H9 (cell line): Measurements from ENCODE around the gene ARHGAP26. TPM values are rescaled to one million over a fixed set of nuclear protein-coding genes. Genes with fewer than 3 reads are reported as not detected.

Source experiments
- DNase-seq: peaks from one replicate; pipeline ENCODE4 v3.0.0-alpha.2; 2017
- H2AFZ ChIP-seq: one replicate; pipeline ENCODE4 v1.6.1; 2013; ENCODE audit warnings: mild to moderate bottlenecking, low read length, control low read depth, moderate library complexity
- H2AK5ac ChIP-seq: 2 replicates; pipeline ENCODE4 v1.6.1; 2013; ENCODE audit warnings: low read length, control low read depth, mixed read lengths; ENCODE audit not compliant: insufficient read length
- H2BK120ac ChIP-seq: one replicate; pipeline ENCODE4 v1.6.1; 2013; ENCODE audit warnings: low read depth, mild to moderate bottlenecking, low read length, control low read depth, inconsistent platforms; ENCODE audit not compliant: poor library complexity, severe bottlenecking
- H2BK12ac ChIP-seq: 2 replicates; pipeline ENCODE4 v1.6.1; 2013; ENCODE audit warnings: low read length, control low read depth, mixed read lengths, low read depth; ENCODE audit not compliant: insufficient read length
- H2BK15ac ChIP-seq: 2 replicates; pipeline ENCODE4 v1.6.1; 2013; ENCODE audit warnings: low read depth, low read length, control low read depth
- H2BK20ac ChIP-seq: one replicate; pipeline ENCODE4 v1.6.1; 2013; ENCODE audit warnings: low read depth, mild to moderate bottlenecking, low read length, control low read depth, inconsistent platforms; ENCODE audit not compliant: poor library complexity, severe bottlenecking
- H2BK5ac ChIP-seq: 2 replicates; pipeline ENCODE4 v1.6.1; 2013; ENCODE audit warnings: low read length, control low read depth, mixed read lengths; ENCODE audit not compliant: insufficient read length
- H3K14ac ChIP-seq: 2 replicates; pipeline ENCODE4 v1.6.1; 2013; ENCODE audit warnings: low read length, control low read depth; ENCODE audit not compliant: insufficient read depth
- H3K18ac ChIP-seq: 2 replicates; pipeline ENCODE4 v1.6.1; 2013; ENCODE audit warnings: low read depth, mild to moderate bottlenecking, mixed read lengths, low read length, control low read depth; ENCODE audit not compliant: insufficient read length
- H3K23ac ChIP-seq: 2 replicates; pipeline ENCODE4 v1.6.1; 2013; ENCODE audit warnings: low read length, control low read depth, mixed read lengths, low read depth; ENCODE audit not compliant: insufficient read length
- H3K23me2 ChIP-seq: 2 replicates; pipeline ENCODE4 v1.6.1; 2013; ENCODE audit warnings: low read depth, mild to moderate bottlenecking, mixed read lengths, low read length, control low read depth; ENCODE audit not compliant: insufficient read length, poor library complexity, severe bottlenecking
- H3K27ac ChIP-seq: 2 replicates; pipeline ENCODE4 v1.5.1; 2013; ENCODE audit warnings: low read length, control low read depth, mixed read lengths, low read depth; ENCODE audit not compliant: insufficient read length
- H3K27me3 ChIP-seq: 2 replicates; pipeline ENCODE4 v1.6.1; 2013; ENCODE audit warnings: low read length, control low read depth, inconsistent platforms; ENCODE audit not compliant: insufficient read depth
- H3K4ac ChIP-seq: 2 replicates; pipeline ENCODE4 v1.6.1; 2013; ENCODE audit warnings: low read depth, mild to moderate bottlenecking, control low read depth, inconsistent platforms, low read length, moderate library complexity
- H3K4me1 ChIP-seq: 2 replicates; pipeline ENCODE4 v1.6.1; 2013; ENCODE audit warnings: low read length, control low read depth, inconsistent platforms; ENCODE audit not compliant: insufficient read depth
- H3K4me2 ChIP-seq: 2 replicates; pipeline ENCODE4 v1.6.1; 2013; ENCODE audit warnings: low read length, control low read depth, mixed read lengths; ENCODE audit not compliant: insufficient read length, insufficient read depth
- H3K56ac ChIP-seq: 2 replicates; pipeline ENCODE4 v1.6.1; 2013; ENCODE audit warnings: low read depth, mild to moderate bottlenecking, mixed read lengths, low read length, control low read depth; ENCODE audit not compliant: insufficient read length
- H3K79me1 ChIP-seq: 2 replicates; pipeline ENCODE4 v1.6.1; 2013; ENCODE audit warnings: low read depth, mild to moderate bottlenecking, moderate library complexity, low read length, control low read depth, inconsistent platforms; ENCODE audit not compliant: insufficient read depth, poor library complexity, severe bottlenecking
- H3K79me2 ChIP-seq: 2 replicates; pipeline ENCODE4 v1.6.1; 2013; ENCODE audit warnings: low read length, control low read depth, inconsistent platforms; ENCODE audit not compliant: insufficient read depth
- H3K9ac ChIP-seq: 2 replicates; pipeline ENCODE4 v1.6.1; 2013; ENCODE audit warnings: low read length, control low read depth, mixed read lengths; ENCODE audit not compliant: insufficient read length; ENCODE audit errors: extremely low read depth
- H3K9me3 ChIP-seq: one replicate; pipeline ENCODE4 v1.6.1; 2013; ENCODE audit warnings: low read depth, low read length, inconsistent platforms; ENCODE audit not compliant: control insufficient read depth
- H3T11ph ChIP-seq: one replicate; pipeline ENCODE4 v1.6.1; 2013; ENCODE audit warnings: mild to moderate bottlenecking, low read length, control low read depth, inconsistent platforms
- H4K20me1 ChIP-seq: one replicate; pipeline ENCODE4 v1.6.1; 2013; ENCODE audit not compliant: control insufficient read depth, insufficient read length, insufficient read depth
- H4K5ac ChIP-seq: 2 replicates; pipeline ENCODE4 v1.6.1; 2013; ENCODE audit warnings: low read depth, mild to moderate bottlenecking, mixed read lengths, low read length, control low read depth; ENCODE audit not compliant: insufficient read length
- H4K8ac ChIP-seq: replicated peaks from 2 replicates; pipeline ENCODE4 v1.6.1; 2013; ENCODE audit warnings: low read length, control low read depth, mixed read lengths, low read depth; ENCODE audit not compliant: insufficient read length
- H4K91ac ChIP-seq: 2 replicates; pipeline ENCODE4 v1.6.1; 2013; ENCODE audit warnings: low read depth, mild to moderate bottlenecking, moderate library complexity, mixed read lengths, low read length, control low read depth; ENCODE audit not compliant: insufficient read length
- H3K27ac Mint-ChIP-seq, 3 experiments: 2 replicates in 2 of 3; 3 replicates in 1 of 3; pipeline ENCODE4 v1.8.0; 2020 to 2021; ENCODE audit warnings: mixed read lengths in 3 of 3, mild to moderate bottlenecking in 1 of 3, moderate library complexity in 1 of 3
- H3K27me3 Mint-ChIP-seq: 2 replicates; pipeline ENCODE4 v1.8.0; 2021; ENCODE audit warnings: low read depth, mild to moderate bottlenecking, moderate library complexity, mixed read lengths
- H3K36me3 Mint-ChIP-seq, 3 experiments: 2 replicates in 2 of 3; 3 replicates in 1 of 3; pipeline ENCODE4 v1.8.0; 2020 to 2021; ENCODE audit warnings: low read depth in 3 of 3, mixed read lengths in 3 of 3; ENCODE audit not compliant: insufficient read depth in 1 of 3
- H3K4me1 Mint-ChIP-seq, 2 experiments: 2 replicates each; pipeline ENCODE4 v1.8.0; 2020; ENCODE audit warnings: mixed read lengths in 2 of 2
- H3K4me3 Mint-ChIP-seq, 2 experiments: 2 replicates in 1 of 2; 3 replicates in 1 of 2; pipeline ENCODE4 v1.8.0; 2020 to 2021; ENCODE audit warnings: mild to moderate bottlenecking in 2 of 2, mixed read lengths in 2 of 2, moderate library complexity in 1 of 2
- H3K9me3 Mint-ChIP-seq, 2 experiments: 2 replicates in 1 of 2; 3 replicates in 1 of 2; pipeline ENCODE4 v1.8.0; 2020; ENCODE audit warnings: mild to moderate bottlenecking in 2 of 2, mixed read lengths in 2 of 2, moderate library complexity in 1 of 2
- WGBS: extraction: QIAGEN DNeasy Blood & Tissue Kit; methylation state at CpG from one replicate; pipeline ENCODE4 v1.1.7; 2013; ENCODE audit warnings: missing lambda C conversion rate, low lambda C conversion rate, mixed read lengths; ENCODE audit not compliant: insufficient read length; ENCODE audit errors: extremely low coverage; 5-methylcytosine and 5-hydroxymethylcytosine counted together
- total RNA-seq: library from RNA; stranded (reverse); gene quantifications from 2 replicates; pipeline ENCODE4 v1.2.1, GENCODE V29; 2021
- TF ChIP-seq, protein P1 (sequence below): fragments of 200-600 bp; sonication (generic); conservative IDR thresholded peaks from 3 replicates; pipeline ENCODE4 v1.8.0; 2021; ENCODE audit warnings: antibody characterized with exemption, mild to moderate bottlenecking

ARHGAP26 gene
- total RNA-seq, 1 experiment from 2014 or later: 13.8 TPM

DNA sequence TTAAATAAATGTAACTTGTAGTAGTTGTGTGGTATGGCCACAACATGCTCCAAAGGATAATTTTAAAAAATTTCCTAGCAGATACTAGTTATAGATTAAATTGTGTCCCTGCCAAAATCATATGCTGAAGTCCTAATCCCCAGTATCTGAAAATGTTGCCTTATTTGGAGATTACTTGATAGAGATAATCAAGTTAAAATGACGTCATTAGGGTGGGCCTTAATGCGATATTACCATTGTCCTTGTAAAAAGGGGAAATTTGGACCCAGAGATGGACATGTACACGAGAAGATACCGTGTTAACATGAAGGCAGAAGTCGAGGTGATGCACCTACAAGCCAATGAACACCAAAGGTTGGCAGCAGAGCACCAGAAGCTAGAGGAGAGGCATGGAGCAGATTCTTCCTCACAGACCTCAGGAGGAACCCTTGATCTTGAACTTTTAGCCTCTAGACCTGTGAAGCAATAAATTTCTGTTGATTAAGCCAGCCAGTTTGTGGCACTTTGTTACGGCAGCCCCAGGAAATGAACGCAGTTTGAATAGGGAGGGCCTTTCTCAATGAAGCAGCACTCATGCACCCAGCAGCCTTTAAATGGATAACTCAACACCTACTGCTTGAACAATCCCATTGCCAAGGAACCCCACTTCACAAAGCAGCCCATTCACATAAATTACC is 148.9 kb downstream of the ARHGAP26 start:
- Histone ChIP-seq H3K4ac (no peak overlapping the region), H2BK20ac (no peak overlapping the region), H2AFZ (no peak overlapping the region), H3K18ac (no peak overlapping the region), H2BK120ac (no peak overlapping the region), H3K9me3 (no peaks in the 10 kb centered on the region), H3K9ac (no peak overlapping the region), H3K23me2 (no peaks in the 10 kb centered on the region), H3K14ac (no peak overlapping the region), H3K4me2 (no peak overlapping the region), H4K91ac (no peak overlapping the region), H3K56ac (no peak overlapping the region), H3K23ac (no peak overlapping the region), H4K5ac (no peak overlapping the region), H2BK5ac (no peak overlapping the region), H3K79me1 (no peaks in the 10 kb centered on the region), H3K4me1 (no peaks in the 10 kb centered on the region), H3K27me3 (no peaks in the 10 kb centered on the region), H4K8ac (no peak overlapping the region), H4K20me1 (no peaks in the 10 kb centered on the region), H3K79me2 (no peaks in the 10 kb centered on the region), H2BK12ac (no peak overlapping the region), H2AK5ac (no peak overlapping the region), H3T11ph (no peak overlapping the region), H2BK15ac (no peak overlapping the region), H3K27ac (no peak overlapping the region)
- no CpG with 5 or more reads among the region's 7 CpGs for WGBS
- H3K27me3 Mint-ChIP-seq: no peaks in the 10 kb centered on the region
- TF ChIP-seq, protein P1, sequence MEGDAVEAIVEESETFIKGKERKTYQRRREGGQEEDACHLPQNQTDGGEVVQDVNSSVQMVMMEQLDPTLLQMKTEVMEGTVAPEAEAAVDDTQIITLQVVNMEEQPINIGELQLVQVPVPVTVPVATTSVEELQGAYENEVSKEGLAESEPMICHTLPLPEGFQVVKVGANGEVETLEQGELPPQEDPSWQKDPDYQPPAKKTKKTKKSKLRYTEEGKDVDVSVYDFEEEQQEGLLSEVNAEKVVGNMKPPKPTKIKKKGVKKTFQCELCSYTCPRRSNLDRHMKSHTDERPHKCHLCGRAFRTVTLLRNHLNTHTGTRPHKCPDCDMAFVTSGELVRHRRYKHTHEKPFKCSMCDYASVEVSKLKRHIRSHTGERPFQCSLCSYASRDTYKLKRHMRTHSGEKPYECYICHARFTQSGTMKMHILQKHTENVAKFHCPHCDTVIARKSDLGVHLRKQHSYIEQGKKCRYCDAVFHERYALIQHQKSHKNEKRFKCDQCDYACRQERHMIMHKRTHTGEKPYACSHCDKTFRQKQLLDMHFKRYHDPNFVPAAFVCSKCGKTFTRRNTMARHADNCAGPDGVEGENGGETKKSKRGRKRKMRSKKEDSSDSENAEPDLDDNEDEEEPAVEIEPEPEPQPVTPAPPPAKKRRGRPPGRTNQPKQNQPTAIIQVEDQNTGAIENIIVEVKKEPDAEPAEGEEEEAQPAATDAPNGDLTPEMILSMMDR: no peak
- no peak for DNase-seq
- peak overlapping the region in 2 of 3 experiments; percentile 71 to 76; a peak in 3 of 7 replicates for H3K27ac Mint-ChIP-seq
- peaks cover 5 to 11% of the 10 kb centered on the region in 2 experiments for H3K4me1 Mint-ChIP-seq
- H3K36me3 Mint-ChIP-seq: peaks cover 0 to 9% (median under 1%) of the 10 kb centered on the region in 3 experiments; a peak in 3 of 7 replicates
- H3K4me3 Mint-ChIP-seq: no peak overlapping the region
- H3K9me3 Mint-ChIP-seq: no peaks in the 10 kb centered on the region
